Uterus (tissue), 4 donors: ENCODE results near the gene PTGES2. TPM values are rescaled to one million over a fixed set of nuclear protein-coding genes. Genes with fewer than 3 reads are reported as not detected.
A peak's percentile ranks its signal among the peaks of the same experiment; 100 is the strongest.

Experiments used
- DNase-seq, 2 donors: peaks; one replicate each; pipeline ENCODE4 v3.0.0-alpha.2; 2019 to 2020
- H3K27ac ChIP-seq, 2 donors: fragments of 200-600 bp; sonication (generic); 1 replicate in 1 of 2; 2 replicates in 1 of 2; pipeline ENCODE4 v1.5.1; 2016 to 2018
- H3K27me3 ChIP-seq, 2 donors: fragments of 200-600 bp; sonication (generic); one replicate each; pipeline ENCODE4 v1.5.1; 2018 to 2019; ENCODE audit warnings: control low read depth in 1 of 2
- H3K36me3 ChIP-seq, 2 donors: fragments of 200-600 bp; sonication (generic); one replicate each; pipeline ENCODE4 v1.5.1; 2019; ENCODE audit warnings: control low read depth in 1 of 2
- H3K4me1 ChIP-seq, 2 donors: fragments of 200-600 bp; sonication (generic); one replicate each; pipeline ENCODE4 v1.5.1; 2018 to 2019; ENCODE audit warnings: control low read depth in 1 of 2
- H3K4me3 ChIP-seq, 2 donors: fragments of 200-600 bp; sonication (generic); 1 replicate in 1 of 2; 2 replicates in 1 of 2; pipeline ENCODE4 v1.5.1; 2018 to 2019; ENCODE audit warnings: mild to moderate bottlenecking in 1 of 2
- H3K9me3 ChIP-seq, 2 donors: fragments of 200-600 bp; sonication (generic); one replicate each; pipeline ENCODE4 v1.5.1; 2019; ENCODE audit warnings: control low read depth in 1 of 2
- POLR2A ChIP-seq, 2 donors: fragments of 450-650 bp; IDR thresholded peaks; one replicate each; pipeline ENCODE4 v1.6.1; 2016; ENCODE audit warnings: antibody characterized with exemption in 2 of 2, mild to moderate bottlenecking in 1 of 2, moderate library complexity in 1 of 2
- intact Hi-C: fragments of 100-400 bp; cut with DNase I; formaldehyde crosslinking; loops from one replicate; pipeline ENCODE4 v1.15.1; 2023; ENCODE audit warnings: low total_unique reads
- total RNA-seq, 4 donors: library from RNA; depleted of rRNA in 3 of 4; stranded (reverse); fragments of >200 nt in 3 of 4; gene quantifications; one replicate each; pipeline versions ENCODE4 v1.1.0 to v1.2.4, GENCODE V29; 2014 to 2023
- TF ChIP-seq, protein P1 (sequence below), 4 experiments: fragments of 200-600 bp in 2 of 4; fragments of 450-650 bp in 2 of 4; sonication (generic) in 2 of 4; IDR thresholded peaks; one replicate each; pipeline ENCODE4 v1.5.1; 2016 to 2019; ENCODE audit warnings: antibody characterized with exemption in 4 of 4, mild to moderate bottlenecking in 2 of 4, moderate library complexity in 1 of 4
- donor health status: DM: yes; HTN: yes; CAD: no.

Gene PTGES2
- total RNA-seq, 4 donors from 2014 or later, result 21.5 to 173 (median 64.2) TPM

DNA sequence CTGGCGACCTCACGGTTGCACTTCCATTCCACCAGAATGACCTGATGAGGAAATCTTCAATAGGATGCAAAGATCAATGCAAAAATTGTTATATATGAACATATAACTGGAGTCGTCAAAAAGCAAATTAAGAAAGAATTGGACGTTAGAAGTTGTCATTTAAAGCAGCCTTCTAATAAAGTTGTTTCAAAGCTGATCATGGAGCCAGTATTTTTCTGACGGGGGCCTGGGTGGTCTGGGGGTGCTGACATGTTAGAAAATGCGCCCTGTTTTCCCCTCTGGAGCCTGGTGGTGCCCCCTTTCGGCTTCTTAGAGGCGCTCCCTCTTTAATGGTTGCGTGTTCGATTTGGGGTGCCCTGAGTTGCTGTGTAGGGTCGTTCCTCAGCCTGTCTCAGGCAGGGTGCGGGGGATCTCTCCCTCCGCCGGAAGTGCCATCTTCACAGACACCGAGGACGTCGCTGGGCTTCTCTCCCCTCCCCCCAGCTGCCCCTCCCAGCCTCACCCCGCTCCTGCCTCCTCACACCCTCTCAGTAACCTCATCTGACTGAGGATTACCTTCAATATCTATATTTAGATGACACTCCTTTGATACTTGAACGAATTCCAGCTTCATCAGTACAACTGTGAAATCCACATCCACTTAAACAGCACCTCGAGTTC is 18.3 kb downstream of the PTGES2 start:
- Histone ChIP-seq H3K27ac (peak overlapping the region; percentile 21), H3K4me3 (no peak overlapping the region), H3K4me1 (peaks cover under 1 to 2% of the 10 kb centered on the region in 2 donors), H3K9me3 (no peaks in the 10 kb centered on the region), H3K27me3 (no peaks in the 10 kb centered on the region), H3K36me3 (no peaks in the 10 kb centered on the region)
- DNase-seq, result no peak
- TF ChIP-seq, protein P1, sequence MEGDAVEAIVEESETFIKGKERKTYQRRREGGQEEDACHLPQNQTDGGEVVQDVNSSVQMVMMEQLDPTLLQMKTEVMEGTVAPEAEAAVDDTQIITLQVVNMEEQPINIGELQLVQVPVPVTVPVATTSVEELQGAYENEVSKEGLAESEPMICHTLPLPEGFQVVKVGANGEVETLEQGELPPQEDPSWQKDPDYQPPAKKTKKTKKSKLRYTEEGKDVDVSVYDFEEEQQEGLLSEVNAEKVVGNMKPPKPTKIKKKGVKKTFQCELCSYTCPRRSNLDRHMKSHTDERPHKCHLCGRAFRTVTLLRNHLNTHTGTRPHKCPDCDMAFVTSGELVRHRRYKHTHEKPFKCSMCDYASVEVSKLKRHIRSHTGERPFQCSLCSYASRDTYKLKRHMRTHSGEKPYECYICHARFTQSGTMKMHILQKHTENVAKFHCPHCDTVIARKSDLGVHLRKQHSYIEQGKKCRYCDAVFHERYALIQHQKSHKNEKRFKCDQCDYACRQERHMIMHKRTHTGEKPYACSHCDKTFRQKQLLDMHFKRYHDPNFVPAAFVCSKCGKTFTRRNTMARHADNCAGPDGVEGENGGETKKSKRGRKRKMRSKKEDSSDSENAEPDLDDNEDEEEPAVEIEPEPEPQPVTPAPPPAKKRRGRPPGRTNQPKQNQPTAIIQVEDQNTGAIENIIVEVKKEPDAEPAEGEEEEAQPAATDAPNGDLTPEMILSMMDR (IDR thresholded peaks at IDR 0.05), result no peak
- TF ChIP-seq POLR2A (IDR thresholded peaks at IDR 0.05), result no peak
- intact Hi-C loops, result no loop called here

GRCh38 chr9:128108269-128109049 is 19.1 kb downstream of the PTGES2 start:
- H3K9me3 ChIP-seq, result no peaks in the 10 kb centered on the region
- DNase-seq, result no peak
- no peak overlapping the region for H3K4me3 ChIP-seq
- intact Hi-C loops, result no loop called here
- peak overlapping the region in 1 of 2 donors; percentile 21 for H3K27ac ChIP-seq
- TF ChIP-seq, protein P1 (IDR thresholded peaks at IDR 0.05), result no peak
- TF ChIP-seq POLR2A (IDR thresholded peaks at IDR 0.05), result no peak
- no peaks in the 10 kb centered on the region for H3K36me3 ChIP-seq
- peaks cover 7 to 8% of the 10 kb centered on the region in 2 donors for H3K4me1 ChIP-seq
- no peaks in the 10 kb centered on the region for H3K27me3 ChIP-seq

DNA sequence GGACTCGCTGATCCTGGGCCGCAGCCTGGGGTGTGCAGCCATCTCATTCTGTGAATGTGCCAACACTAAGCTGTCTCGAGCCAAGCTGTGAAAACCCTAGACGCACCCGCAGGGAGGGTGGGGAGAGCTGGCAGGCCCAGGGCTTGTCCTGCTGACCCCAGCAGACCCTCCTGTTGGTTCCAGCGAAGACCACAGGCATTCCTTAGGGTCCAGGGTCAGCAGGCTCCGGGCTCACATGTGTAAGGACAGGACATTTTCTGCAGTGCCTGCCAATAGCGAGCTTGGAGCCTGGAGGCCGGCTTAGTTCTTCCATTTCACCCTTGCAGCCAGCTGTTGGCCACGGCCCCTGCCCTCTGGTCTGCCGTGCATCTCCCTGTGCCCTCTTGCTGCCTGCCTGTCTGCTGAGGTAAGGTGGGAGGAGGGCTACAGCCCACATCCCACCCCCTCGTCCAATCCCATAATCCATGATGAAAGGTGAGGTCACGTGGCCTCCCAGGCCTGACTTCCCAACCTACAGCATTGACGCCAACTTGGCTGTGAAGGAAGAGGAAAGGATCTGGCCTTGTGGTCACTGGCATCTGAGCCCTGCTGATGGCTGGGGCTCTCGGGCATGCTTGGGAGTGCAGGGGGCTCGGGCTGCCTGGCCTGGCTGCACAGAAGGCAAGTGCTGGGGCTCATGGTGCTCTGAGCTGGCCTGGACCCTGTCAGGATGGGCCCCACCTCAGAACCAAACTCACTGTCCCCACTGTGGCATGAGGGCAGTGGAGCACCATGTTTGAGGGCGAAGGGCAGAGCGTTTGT is 19.9 kb downstream of the PTGES2 start:
- Histone ChIP-seq H3K27me3 (no peaks in the 10 kb centered on the region), H3K27ac (peak overlapping the region in 1 of 2 donors; percentile 21), H3K4me3 (no peak overlapping the region), H3K4me1 (peaks cover 8 to 10% of the 10 kb centered on the region in 2 donors), H3K36me3 (no peaks in the 10 kb centered on the region), H3K9me3 (no peaks in the 10 kb centered on the region)
- intact Hi-C loops, result no loop called here
- DNase-seq, result no peak
- TF ChIP-seq POLR2A (IDR thresholded peaks at IDR 0.05), result no peak
- TF ChIP-seq, protein P1 (IDR thresholded peaks at IDR 0.05), result no peak

GRCh38 chr9:128106940-128107467 is 20.5 kb downstream of the PTGES2 start:
- Histone ChIP-seq H3K9me3 (no peaks in the 10 kb centered on the region), H3K4me1 (peaks cover 11 to 12% of the 10 kb centered on the region in 2 donors), H3K27ac (peak overlapping the region in 1 of 2 donors; percentile 38), H3K4me3 (no peak overlapping the region), H3K36me3 (no peaks in the 10 kb centered on the region), H3K27me3 (no peaks in the 10 kb centered on the region)
- TF ChIP-seq, protein P1 (IDR thresholded peaks at IDR 0.05), result no peak
- TF ChIP-seq POLR2A (IDR thresholded peaks at IDR 0.05), result no peak
- intact Hi-C loops, result no loop called here
- DNase-seq, result no peak
